Progenitor cell of endocrine pancreas (in vitro differentiated cells): ENCODE measurements around the gene PLD1. TPM values are rescaled to one million over a fixed set of nuclear protein-coding genes. Genes with fewer than 3 reads are reported as not detected.

Experiments used
- DNase-seq: peaks from one replicate; pipeline ENCODE4 v3.0.0; 2021; ENCODE audit warnings: low spot score; ENCODE audit not compliant: unreplicated experiment
- H3K27ac Mint-ChIP-seq: 2 replicates; pipeline ENCODE4 v1.8.0; 2021; ENCODE audit warnings: mild to moderate bottlenecking, moderate library complexity, mixed read lengths
- H3K27me3 Mint-ChIP-seq: 2 replicates; pipeline ENCODE4 v1.8.0; 2021; ENCODE audit warnings: mixed read lengths
- H3K36me3 Mint-ChIP-seq: 2 replicates; pipeline ENCODE4 v1.8.0; 2022; ENCODE audit warnings: mixed read lengths; ENCODE audit not compliant: insufficient read depth
- H3K4me1 Mint-ChIP-seq: 2 replicates; pipeline ENCODE4 v1.8.0; 2021; ENCODE audit warnings: low read depth, mixed read lengths
- H3K4me3 Mint-ChIP-seq: 2 replicates; pipeline ENCODE4 v1.8.0; 2021; ENCODE audit warnings: low read depth, mild to moderate bottlenecking, moderate library complexity, mixed read lengths
- H3K9me3 Mint-ChIP-seq: 2 replicates; pipeline ENCODE4 v1.8.0; 2021; ENCODE audit warnings: low read depth, mixed read lengths
- total RNA-seq: library from RNA; stranded (reverse); gene quantifications from 2 replicates; pipeline ENCODE4 v1.2.1, GENCODE V29; 2021
- TF ChIP-seq, protein P1 (sequence below): fragments of 200-600 bp; sonication (generic); IDR thresholded peaks from one replicate; pipeline ENCODE4 v1.5.0; 2021; ENCODE audit warnings: antibody characterized with exemption, mild to moderate bottlenecking; ENCODE audit not compliant: unreplicated experiment

Gene PLD1
- total RNA-seq, 1 donor from 2014 or later = 143 TPM

DNA sequence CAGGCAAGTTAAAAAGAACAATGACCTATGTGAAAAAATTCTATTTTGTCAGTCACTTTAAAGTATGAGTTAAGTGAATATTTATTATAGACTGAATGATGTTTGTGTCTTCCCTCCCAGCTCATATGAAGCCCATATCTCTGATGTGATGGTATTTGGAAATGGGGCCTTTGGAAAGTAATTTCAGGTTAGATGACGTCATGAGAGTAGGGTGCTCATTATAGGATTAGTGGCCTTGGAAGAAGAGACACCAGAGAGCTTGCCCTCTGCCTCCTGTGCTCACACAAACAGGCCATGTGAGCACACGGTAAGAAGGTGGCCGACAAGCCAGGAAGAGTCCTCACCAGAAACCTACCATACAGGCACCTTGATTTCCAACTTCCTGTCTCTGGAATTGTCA, 211.3 kb downstream of the PLD1 start:
- Mint-ChIP-seq H3K36me3 (peaks cover 16% of the 10 kb centered on the region), H3K9me3 (no peaks in the 10 kb centered on the region), H3K27me3 (no peaks in the 10 kb centered on the region), H3K4me3 (no peak overlapping the region), H3K27ac (peak overlapping the region; percentile 59), H3K4me1 (no peaks in the 10 kb centered on the region)
- no peak for DNase-seq
- TF ChIP-seq, protein P1, sequence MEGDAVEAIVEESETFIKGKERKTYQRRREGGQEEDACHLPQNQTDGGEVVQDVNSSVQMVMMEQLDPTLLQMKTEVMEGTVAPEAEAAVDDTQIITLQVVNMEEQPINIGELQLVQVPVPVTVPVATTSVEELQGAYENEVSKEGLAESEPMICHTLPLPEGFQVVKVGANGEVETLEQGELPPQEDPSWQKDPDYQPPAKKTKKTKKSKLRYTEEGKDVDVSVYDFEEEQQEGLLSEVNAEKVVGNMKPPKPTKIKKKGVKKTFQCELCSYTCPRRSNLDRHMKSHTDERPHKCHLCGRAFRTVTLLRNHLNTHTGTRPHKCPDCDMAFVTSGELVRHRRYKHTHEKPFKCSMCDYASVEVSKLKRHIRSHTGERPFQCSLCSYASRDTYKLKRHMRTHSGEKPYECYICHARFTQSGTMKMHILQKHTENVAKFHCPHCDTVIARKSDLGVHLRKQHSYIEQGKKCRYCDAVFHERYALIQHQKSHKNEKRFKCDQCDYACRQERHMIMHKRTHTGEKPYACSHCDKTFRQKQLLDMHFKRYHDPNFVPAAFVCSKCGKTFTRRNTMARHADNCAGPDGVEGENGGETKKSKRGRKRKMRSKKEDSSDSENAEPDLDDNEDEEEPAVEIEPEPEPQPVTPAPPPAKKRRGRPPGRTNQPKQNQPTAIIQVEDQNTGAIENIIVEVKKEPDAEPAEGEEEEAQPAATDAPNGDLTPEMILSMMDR = no peak

DNA sequence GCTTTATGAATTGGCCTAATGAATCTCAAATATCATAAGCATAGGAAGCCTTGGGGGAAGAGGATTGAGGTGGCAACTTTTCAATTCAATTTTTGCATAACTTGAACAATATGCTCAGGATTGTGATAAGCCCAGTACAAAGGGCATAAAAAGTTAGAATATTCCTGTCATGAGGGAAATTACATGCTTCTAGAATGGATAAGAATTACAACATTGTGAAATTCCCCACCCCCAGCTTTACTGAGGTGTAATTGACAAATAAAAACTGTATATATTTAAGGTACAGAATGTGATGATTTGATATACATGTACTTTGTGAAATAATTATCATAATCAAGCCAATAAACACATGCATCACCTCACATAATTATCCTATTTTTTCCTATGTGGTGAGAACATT, 217.5 kb downstream of the PLD1 start:
- Mint-ChIP-seq H3K36me3 (no peaks in the 10 kb centered on the region), H3K4me3 (no peak overlapping the region), H3K9me3 (peaks cover 2% of the 10 kb centered on the region), H3K4me1 (no peaks in the 10 kb centered on the region), H3K27ac (no peak overlapping the region), H3K27me3 (no peaks in the 10 kb centered on the region)
- TF ChIP-seq, protein P1 = no peak
- DNase-seq = no peak

DNA sequence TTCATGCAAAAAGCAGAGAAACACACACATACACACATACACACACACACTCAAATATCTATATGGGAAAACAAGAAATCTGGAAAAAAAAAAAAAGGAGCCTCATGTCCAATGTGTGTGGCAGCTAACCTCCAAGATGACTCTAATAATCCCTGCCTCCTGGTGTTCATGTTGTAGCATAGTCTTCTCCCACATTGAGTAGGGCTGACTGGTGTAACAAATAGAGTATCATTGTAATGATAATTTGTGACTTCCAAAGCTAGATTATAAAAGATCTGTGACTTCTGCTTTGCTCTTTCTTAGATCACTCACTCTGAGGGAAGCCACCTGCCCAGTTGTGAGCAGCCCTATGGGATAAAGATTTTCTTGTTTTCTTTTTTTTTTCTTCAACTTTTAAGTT, 219.2 kb downstream of the PLD1 start:
- no peak overlapping the region for H3K4me3 Mint-ChIP-seq
- no peak overlapping the region for H3K27ac Mint-ChIP-seq
- no peaks in the 10 kb centered on the region for H3K27me3 Mint-ChIP-seq
- peaks cover 2% of the 10 kb centered on the region for H3K9me3 Mint-ChIP-seq
- no peaks in the 10 kb centered on the region for H3K36me3 Mint-ChIP-seq
- TF ChIP-seq, protein P1 = no peak
- no peaks in the 10 kb centered on the region for H3K4me1 Mint-ChIP-seq
- DNase-seq = no peak

DNA sequence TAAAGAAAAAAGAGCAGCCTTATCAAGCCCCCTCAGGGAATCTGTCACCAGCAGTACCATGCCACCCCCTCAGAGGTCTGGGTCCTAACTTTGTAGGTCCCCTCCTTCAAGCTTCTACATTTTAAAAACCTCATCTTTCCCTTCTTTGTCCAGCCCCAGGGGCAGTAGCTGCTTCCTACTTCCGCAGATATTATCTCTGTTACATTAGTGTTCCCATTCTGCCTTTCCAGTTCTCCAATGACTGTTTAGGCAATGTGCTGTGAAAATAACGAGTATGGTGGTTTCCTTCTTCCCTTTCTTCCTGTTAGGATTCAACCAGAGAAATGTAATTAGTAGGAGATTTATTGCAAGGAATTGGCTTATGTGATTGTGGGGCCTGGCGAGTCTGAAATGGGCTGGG, 224.0 kb downstream of the PLD1 start:
- TF ChIP-seq, protein P1 = no peak
- Mint-ChIP-seq H3K9me3 (peaks cover 6% of the 10 kb centered on the region), H3K27me3 (no peaks in the 10 kb centered on the region), H3K4me3 (no peak overlapping the region), H3K4me1 (peaks cover 6% of the 10 kb centered on the region), H3K27ac (peak overlapping the region; percentile 7), H3K36me3 (no peaks in the 10 kb centered on the region)
- DNase-seq = no peak

DNA sequence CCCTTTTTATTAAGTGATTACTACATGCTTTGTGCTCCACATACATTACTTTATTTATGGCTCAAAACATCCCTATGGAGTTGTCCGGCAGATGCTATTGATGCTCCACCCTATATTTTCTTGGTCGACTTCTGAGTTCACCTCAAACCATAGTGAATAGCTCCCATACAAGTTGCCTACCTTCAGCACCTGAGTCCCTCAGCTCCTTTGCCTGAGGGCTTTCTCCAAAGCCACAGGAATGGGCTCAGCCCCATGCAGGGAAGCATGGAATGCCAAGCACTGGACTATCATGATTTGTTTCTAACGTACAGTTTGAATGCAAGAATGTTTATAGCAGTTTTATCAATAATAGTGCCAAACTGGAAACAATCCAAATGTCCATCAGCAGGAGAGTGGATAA, 225.2 kb downstream of the PLD1 start:
- Mint-ChIP-seq H3K27me3 (no peaks in the 10 kb centered on the region), H3K36me3 (no peaks in the 10 kb centered on the region), H3K27ac (no peak overlapping the region), H3K4me3 (no peak overlapping the region), H3K9me3 (peaks cover 6% of the 10 kb centered on the region), H3K4me1 (peaks cover 10% of the 10 kb centered on the region)
- no peak for DNase-seq
- TF ChIP-seq, protein P1 = no peak

DNA sequence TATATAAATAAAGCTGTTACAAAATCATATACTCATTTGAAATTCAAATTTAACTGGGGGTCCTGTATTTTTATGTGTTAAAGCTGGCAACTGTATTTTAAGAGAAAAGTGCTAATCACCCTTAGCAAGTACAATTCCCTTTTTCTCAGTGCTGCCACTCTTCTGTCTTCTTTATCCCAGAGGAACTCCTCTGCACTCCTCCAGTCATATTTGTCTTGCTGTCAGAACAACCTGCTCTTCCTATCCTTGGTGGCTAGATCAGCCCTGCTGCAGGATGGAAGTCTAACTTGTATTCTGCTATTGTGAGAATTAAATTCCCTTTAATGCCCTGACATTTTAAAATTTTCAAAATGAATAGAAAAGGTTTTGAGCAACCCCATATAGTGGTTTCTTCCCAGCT, 226.2 kb downstream of the PLD1 start:
- Mint-ChIP-seq H3K27ac (no peak overlapping the region), H3K9me3 (peaks cover 6% of the 10 kb centered on the region), H3K4me3 (no peak overlapping the region), H3K27me3 (no peaks in the 10 kb centered on the region), H3K36me3 (no peaks in the 10 kb centered on the region), H3K4me1 (peaks cover 10% of the 10 kb centered on the region)
- DNase-seq = no peak
- TF ChIP-seq, protein P1 = no peak
